Measurements from ENCODE around the gene MOGAT3. TPM values are rescaled to one million over a fixed set of nuclear protein-coding genes. Genes with fewer than 3 reads are reported as not detected.

The MOGAT3 gene
- polyA plus RNA-seq, 1 donor (not counting 4 experiments of a cell fraction or from before 2014, with no cell fraction given): not detected

DNA sequence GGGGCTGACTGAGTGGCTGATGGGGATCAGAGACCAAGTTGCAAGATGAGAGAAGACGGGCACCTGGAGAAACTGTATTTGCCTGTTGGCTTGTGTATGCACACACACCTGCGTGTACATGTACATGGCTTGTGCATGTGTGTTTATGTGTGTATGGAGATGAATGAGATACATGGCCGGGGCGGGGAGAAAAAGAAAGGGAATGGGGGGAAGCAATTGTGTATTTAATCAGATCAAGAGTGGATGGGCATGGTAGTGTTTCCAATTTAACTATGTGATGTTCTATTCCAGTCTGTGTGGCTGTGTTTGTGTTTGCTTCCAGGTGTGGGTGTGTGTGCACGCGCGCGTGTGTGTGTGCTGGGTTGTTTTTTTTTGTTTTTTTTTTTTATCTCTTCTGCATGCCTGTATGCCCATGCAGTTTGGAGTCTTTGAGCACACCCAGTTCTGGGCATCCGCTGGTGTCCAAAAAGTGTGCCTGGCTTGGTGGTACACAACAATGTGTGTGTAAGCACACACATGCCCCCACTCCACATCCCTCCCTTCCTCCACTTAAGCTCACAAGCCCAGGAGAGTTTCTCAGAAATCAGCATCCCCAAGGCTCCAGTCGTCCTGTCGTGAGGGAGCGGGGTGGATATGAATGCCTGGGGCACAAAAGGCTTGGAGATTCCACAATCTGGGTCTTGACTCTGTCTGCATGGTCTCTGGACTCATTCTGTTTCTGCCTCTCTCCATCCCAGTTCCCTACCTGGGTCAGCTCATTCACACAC lies 33.0 kb downstream of the MOGAT3 start:
- H3K36me3 ChIP-seq (ENCODE audit: control insufficient read depth in 2 of 2, extremely low read depth in 1 of 2, insufficient read depth in 2 of 2, low read length in 2 of 2): no peaks in the 10 kb centered on the region
- no peak overlapping the region for H3K9ac ChIP-seq (ENCODE audit: control insufficient read depth, extremely low read depth, insufficient read depth, low read length)
- FAIRE-seq (no peak), DNase-seq (ENCODE audit: low read depth, low spot score) (no peak)
- H3K9me1 ChIP-seq (ENCODE audit: control insufficient read depth, extremely low read depth, insufficient read depth, low read length): no peaks in the 10 kb centered on the region
- no peak overlapping the region for H3K27ac ChIP-seq (ENCODE audit: control insufficient read depth, insufficient read depth, low read length)
- H3K4me3 ChIP-seq (ENCODE audit: control insufficient read depth in 2 of 3, extremely low read depth in 1 of 3, insufficient read depth in 2 of 3, low read depth in 1 of 3, low read length in 3 of 3): no peak overlapping the region
- TF ChIP-seq, protein P1, sequence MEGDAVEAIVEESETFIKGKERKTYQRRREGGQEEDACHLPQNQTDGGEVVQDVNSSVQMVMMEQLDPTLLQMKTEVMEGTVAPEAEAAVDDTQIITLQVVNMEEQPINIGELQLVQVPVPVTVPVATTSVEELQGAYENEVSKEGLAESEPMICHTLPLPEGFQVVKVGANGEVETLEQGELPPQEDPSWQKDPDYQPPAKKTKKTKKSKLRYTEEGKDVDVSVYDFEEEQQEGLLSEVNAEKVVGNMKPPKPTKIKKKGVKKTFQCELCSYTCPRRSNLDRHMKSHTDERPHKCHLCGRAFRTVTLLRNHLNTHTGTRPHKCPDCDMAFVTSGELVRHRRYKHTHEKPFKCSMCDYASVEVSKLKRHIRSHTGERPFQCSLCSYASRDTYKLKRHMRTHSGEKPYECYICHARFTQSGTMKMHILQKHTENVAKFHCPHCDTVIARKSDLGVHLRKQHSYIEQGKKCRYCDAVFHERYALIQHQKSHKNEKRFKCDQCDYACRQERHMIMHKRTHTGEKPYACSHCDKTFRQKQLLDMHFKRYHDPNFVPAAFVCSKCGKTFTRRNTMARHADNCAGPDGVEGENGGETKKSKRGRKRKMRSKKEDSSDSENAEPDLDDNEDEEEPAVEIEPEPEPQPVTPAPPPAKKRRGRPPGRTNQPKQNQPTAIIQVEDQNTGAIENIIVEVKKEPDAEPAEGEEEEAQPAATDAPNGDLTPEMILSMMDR (optimal IDR thresholded peaks at IDR 0.05 in 1 of 3, IDR thresholded peaks at IDR 0.05 in 1 of 3, conservative IDR thresholded peaks at IDR 0.05 in 1 of 3; ENCODE audit: extremely low read depth in 1 of 3, insufficient read depth in 2 of 3, low read length in 3 of 3): no peak
- no peak for TF ChIP-seq EZH2 (IDR thresholded peaks at IDR 0.05; ENCODE audit: low read length)
- peaks cover 3% of the 10 kb centered on the region for H4K20me1 ChIP-seq (ENCODE audit: control insufficient read depth, extremely low read depth, insufficient read depth, low read length)
- peak overlapping the region; percentile 66 for H3K4me2 ChIP-seq (ENCODE audit: control insufficient read depth, extremely low read depth, insufficient read depth, low read depth, low read length)
- dilution Hi-C loops (cut with MboI; ENCODE audit: extremely low pct_ligation_motif_present, low sequenced_read_pairs): no loop called here
- peaks cover 80% of the 10 kb centered on the region for H3K27me3 ChIP-seq (ENCODE audit: control insufficient read depth, extremely low read depth, insufficient read depth, low read length)
- peaks cover 30% of the 10 kb centered on the region for H3K4me1 ChIP-seq (ENCODE audit: control insufficient read depth, extremely low read depth, insufficient read depth, low read length)
- H2AFZ ChIP-seq (ENCODE audit: control insufficient read depth, low read length): no peak overlapping the region
- no peaks in the 10 kb centered on the region for H3K9me3 ChIP-seq (ENCODE audit: control insufficient read depth, low read depth, low read length)
- H3K79me2 ChIP-seq (ENCODE audit: control insufficient read depth, insufficient read depth, low read length): no peaks in the 10 kb centered on the region

DNA sequence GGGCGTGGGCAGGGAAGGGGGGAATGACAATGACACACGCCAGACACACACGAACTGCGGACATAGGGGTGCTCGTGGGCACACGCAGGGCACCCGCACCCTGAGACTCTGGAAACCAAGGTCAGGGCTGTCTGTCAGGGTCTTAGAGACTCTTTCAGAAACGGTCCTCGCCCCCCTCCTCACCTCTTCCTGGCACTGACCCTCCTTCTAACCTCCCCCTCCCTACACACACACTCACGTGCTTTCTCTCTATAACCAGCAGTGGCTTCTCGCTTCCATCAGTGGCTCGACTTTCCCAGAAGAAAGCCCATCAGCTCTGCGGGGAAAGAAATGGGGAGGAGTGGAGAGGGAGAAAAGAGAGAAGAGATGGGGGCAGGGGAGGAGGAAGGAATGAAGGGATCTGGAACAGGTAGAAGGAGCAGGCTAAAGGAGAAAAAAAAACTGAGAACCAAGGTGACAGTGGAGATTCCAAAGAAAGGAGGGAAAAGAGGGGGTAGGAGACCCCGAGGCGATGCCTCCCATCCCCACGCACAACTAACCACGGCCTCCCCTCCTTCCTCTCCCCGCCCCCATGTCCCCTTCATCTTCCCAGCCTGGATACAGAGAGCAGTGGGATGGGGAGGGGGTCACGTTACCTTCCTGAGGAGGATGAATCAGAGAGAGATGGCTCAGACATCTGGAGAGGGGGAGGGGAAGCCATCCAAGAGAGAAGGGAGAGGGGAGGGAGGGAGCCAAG lies 33.8 kb downstream of the MOGAT3 start:
- Histone ChIP-seq H3K4me3 (ENCODE audit: control insufficient read depth in 2 of 3, extremely low read depth in 1 of 3, insufficient read depth in 2 of 3, low read depth in 1 of 3, low read length in 3 of 3) (no peak overlapping the region), H3K36me3 (ENCODE audit: control insufficient read depth in 2 of 2, extremely low read depth in 1 of 2, insufficient read depth in 2 of 2, low read length in 2 of 2) (peaks cover 0 to 6% of the 10 kb centered on the region in 2 experiments), H3K9ac (ENCODE audit: control insufficient read depth, extremely low read depth, insufficient read depth, low read length) (no peak overlapping the region), H3K9me1 (ENCODE audit: control insufficient read depth, extremely low read depth, insufficient read depth, low read length) (no peaks in the 10 kb centered on the region), H2AFZ (ENCODE audit: control insufficient read depth, low read length) (no peak overlapping the region), H3K4me2 (ENCODE audit: control insufficient read depth, extremely low read depth, insufficient read depth, low read depth, low read length) (no peak overlapping the region), H3K4me1 (ENCODE audit: control insufficient read depth, extremely low read depth, insufficient read depth, low read length) (peaks cover 34% of the 10 kb centered on the region), H4K20me1 (ENCODE audit: control insufficient read depth, extremely low read depth, insufficient read depth, low read length) (peaks cover 3% of the 10 kb centered on the region), H3K79me2 (ENCODE audit: control insufficient read depth, insufficient read depth, low read length) (no peaks in the 10 kb centered on the region), H3K27me3 (ENCODE audit: control insufficient read depth, extremely low read depth, insufficient read depth, low read length) (peaks cover 73% of the 10 kb centered on the region), H3K27ac (ENCODE audit: control insufficient read depth, insufficient read depth, low read length) (no peak overlapping the region), H3K9me3 (ENCODE audit: control insufficient read depth, low read depth, low read length) (no peaks in the 10 kb centered on the region)
- DNase-seq (ENCODE audit: low read depth, low spot score): no peak
- dilution Hi-C loops (cut with MboI; ENCODE audit: extremely low pct_ligation_motif_present, low sequenced_read_pairs): no loop called here
- no peak for TF ChIP-seq EZH2 (IDR thresholded peaks at IDR 0.05; ENCODE audit: low read length)
- TF ChIP-seq, protein P1 (optimal IDR thresholded peaks at IDR 0.05 in 1 of 3, IDR thresholded peaks at IDR 0.05 in 1 of 3, conservative IDR thresholded peaks at IDR 0.05 in 1 of 3; ENCODE audit: extremely low read depth in 1 of 3, insufficient read depth in 2 of 3, low read length in 3 of 3): no peak
- FAIRE-seq: no peak

Measured in keratinocyte (primary cell).